Caco-2 (cell line): ENCODE measurements around the gene TIMM44. TPM values are rescaled to one million over a fixed set of nuclear protein-coding genes. Genes with fewer than 3 reads are reported as not detected.
A peak's percentile ranks its signal among the peaks of the same experiment; 100 is the strongest.

Experiments used
- BruUV-seq: library from RNA; stranded (reverse); fragments of 400-500 nt; replicated peaks from 2 replicates; lab custom pipeline; 2021; lab: Mats Ljungman, UMichigan
- CTCF ChIA-PET: fragments of 300-600 bp; sonication (Branson Sonifier 250); formaldehyde crosslinking; loops from one replicate; lab custom pipeline; 2022; ENCODE audit warnings: antibody characterized with exemption; lab: Charles Lee
- POLR2A ChIA-PET: fragments of 300-600 bp; sonication (Branson Sonifier 250); formaldehyde crosslinking; loops from one replicate; lab custom pipeline; 2022; ENCODE audit warnings: antibody characterized with exemption; lab: Charles Lee
- DNase-seq, 2 experiments: peaks; one replicate each; pipeline versions ENCODE4 v3.0.0 to v3.0.0-alpha.2; 2020 to 2022
- H3K27me3 ChIP-seq: replicated peaks from 2 replicates; pipeline ENCODE4 v1.6.0; 2011; ENCODE audit warnings: low read length; ENCODE audit not compliant: control insufficient read depth, insufficient read depth
- H3K36me3 ChIP-seq: 2 replicates; pipeline ENCODE4 v1.5.1; 2011; ENCODE audit warnings: low read length; ENCODE audit not compliant: control insufficient read depth, insufficient read depth
- H3K4me1 ChIP-seq: fragments of 250-450 bp; sonication (Bioruptor Pico); 2 replicates; pipeline ENCODE4 v1.5.1; 2020; ENCODE audit warnings: mild to moderate bottlenecking
- H3K4me3 ChIP-seq: 2 replicates; pipeline ENCODE4 v1.5.1; 2011; ENCODE audit warnings: low read depth, mild to moderate bottlenecking, control low read depth, low read length
- H3K9me3 ChIP-seq: fragments of 250-450 bp; sonication (Bioruptor Pico); 2 replicates; pipeline ENCODE4 v1.5.1; 2020; ENCODE audit warnings: mild to moderate bottlenecking, moderate library complexity
- H3K27ac Mint-ChIP-seq: one replicate; pipeline ENCODE4 v1.8.0; 2022; ENCODE audit warnings: mixed read lengths; ENCODE audit not compliant: unreplicated experiment
- H3K27me3 Mint-ChIP-seq: one replicate; pipeline ENCODE4 v1.8.0; 2022; ENCODE audit warnings: mixed read lengths; ENCODE audit not compliant: insufficient read depth, unreplicated experiment
- H3K36me3 Mint-ChIP-seq: one replicate; pipeline ENCODE4 v1.8.0; 2022; ENCODE audit warnings: mild to moderate bottlenecking, mixed read lengths; ENCODE audit not compliant: insufficient read depth, unreplicated experiment
- H3K4me1 Mint-ChIP-seq: one replicate; pipeline ENCODE4 v1.8.0; 2022; ENCODE audit warnings: low read depth, mixed read lengths; ENCODE audit not compliant: unreplicated experiment
- H3K4me3 Mint-ChIP-seq: one replicate; pipeline ENCODE4 v1.8.0; 2022; ENCODE audit warnings: mild to moderate bottlenecking, moderate library complexity, mixed read lengths; ENCODE audit not compliant: unreplicated experiment
- H3K9me3 Mint-ChIP-seq: one replicate; pipeline ENCODE4 v1.8.0; 2022; ENCODE audit warnings: mixed read lengths; ENCODE audit not compliant: unreplicated experiment
- intact Hi-C: fragments of 100-400 bp; cut with micrococcal nuclease; formaldehyde crosslinking; loops from one replicate; pipeline ENCODE4 v1.10.0; 2022; ENCODE audit not compliant: unreplicated experiment
- total RNA-seq: library from RNA; stranded (reverse); gene quantifications from 2 replicates; pipeline ENCODE4 v1.2.3, GENCODE V29; 2022
- TF ChIP-seq, protein P1 (sequence below), 2 experiments: fragments of 200-600 bp in 1 of 2; IDR thresholded peaks; 1 replicate in 1 of 2; 2 replicates in 1 of 2; pipeline versions ENCODE4 v1.5.1 to v1.8.0; 2011 to 2022; ENCODE audit warnings: antibody characterized with exemption in 1 of 2, control low read depth in 1 of 2, inconsistent platforms in 1 of 2, low read depth in 1 of 2, low read length in 1 of 2, mild to moderate bottlenecking in 1 of 2, moderate library complexity in 1 of 2; ENCODE audit not compliant: insufficient read depth in 1 of 2, severe bottlenecking in 1 of 2, unreplicated experiment in 1 of 2

The TIMM44 gene
- total RNA-seq, 1 experiment from 2014 or later = 129 TPM

DNA sequence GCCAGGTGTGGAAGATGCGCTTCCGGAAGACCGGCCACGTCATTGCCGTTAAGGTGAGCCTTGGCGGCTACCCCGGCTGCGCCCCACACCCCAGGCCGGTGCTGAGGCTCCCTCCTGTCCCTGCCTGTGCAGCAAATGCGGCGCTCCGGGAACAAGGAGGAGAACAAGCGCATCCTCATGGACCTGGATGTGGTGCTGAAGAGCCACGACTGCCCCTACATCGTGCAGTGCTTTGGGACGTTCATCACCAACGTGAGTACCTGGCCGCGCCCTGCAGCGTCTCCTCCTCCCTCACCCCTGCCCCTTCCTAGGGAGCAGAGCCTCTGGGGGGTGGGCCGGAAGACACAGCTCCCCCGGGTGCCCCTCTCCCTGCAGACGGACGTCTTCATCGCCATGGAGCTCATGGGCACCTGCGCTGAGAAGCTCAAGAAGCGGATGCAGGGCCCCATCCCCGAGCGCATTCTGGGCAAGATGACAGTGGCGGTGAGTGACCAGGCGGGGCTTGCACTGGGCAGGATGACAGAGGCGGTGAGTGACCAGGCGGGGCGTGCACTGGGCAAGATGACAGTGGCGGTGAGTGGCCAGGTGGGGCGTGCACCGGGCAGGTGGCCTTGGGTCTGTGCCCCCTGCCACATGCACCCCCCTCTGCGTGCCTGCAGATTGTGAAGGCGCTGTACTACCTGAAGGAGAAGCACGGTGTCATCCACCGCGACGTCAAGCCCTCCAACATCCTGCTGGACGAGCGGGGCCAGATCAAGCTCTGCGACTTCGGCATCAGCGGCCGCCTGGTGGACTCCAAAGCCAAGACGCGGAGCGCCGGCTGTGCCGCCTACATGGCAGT lies 32.9 kb downstream of the TIMM44 start:
- Histone ChIP-seq H3K4me3 (no peak overlapping the region), H3K9me3 (no peaks in the 10 kb centered on the region), H3K27me3 (no peaks in the 10 kb centered on the region), H3K4me1 (no peaks in the 10 kb centered on the region; the same call in 1 of the 2 replicates), H3K36me3 (no peaks in the 10 kb centered on the region)
- H3K9me3 Mint-ChIP-seq = no peaks in the 10 kb centered on the region
- no peak for DNase-seq
- ChIA-PET CTCF (no interaction called here), POLR2A (no interaction called here)
- H3K4me1 Mint-ChIP-seq = no peaks in the 10 kb centered on the region
- H3K27ac Mint-ChIP-seq = no peak overlapping the region
- H3K4me3 Mint-ChIP-seq = no peak overlapping the region
- intact Hi-C loops = no loop called here
- BruUV-seq = no TSS peak
- H3K27me3 Mint-ChIP-seq = no peaks in the 10 kb centered on the region
- H3K36me3 Mint-ChIP-seq = peaks cover 39% of the 10 kb centered on the region
- TF ChIP-seq, protein P1, sequence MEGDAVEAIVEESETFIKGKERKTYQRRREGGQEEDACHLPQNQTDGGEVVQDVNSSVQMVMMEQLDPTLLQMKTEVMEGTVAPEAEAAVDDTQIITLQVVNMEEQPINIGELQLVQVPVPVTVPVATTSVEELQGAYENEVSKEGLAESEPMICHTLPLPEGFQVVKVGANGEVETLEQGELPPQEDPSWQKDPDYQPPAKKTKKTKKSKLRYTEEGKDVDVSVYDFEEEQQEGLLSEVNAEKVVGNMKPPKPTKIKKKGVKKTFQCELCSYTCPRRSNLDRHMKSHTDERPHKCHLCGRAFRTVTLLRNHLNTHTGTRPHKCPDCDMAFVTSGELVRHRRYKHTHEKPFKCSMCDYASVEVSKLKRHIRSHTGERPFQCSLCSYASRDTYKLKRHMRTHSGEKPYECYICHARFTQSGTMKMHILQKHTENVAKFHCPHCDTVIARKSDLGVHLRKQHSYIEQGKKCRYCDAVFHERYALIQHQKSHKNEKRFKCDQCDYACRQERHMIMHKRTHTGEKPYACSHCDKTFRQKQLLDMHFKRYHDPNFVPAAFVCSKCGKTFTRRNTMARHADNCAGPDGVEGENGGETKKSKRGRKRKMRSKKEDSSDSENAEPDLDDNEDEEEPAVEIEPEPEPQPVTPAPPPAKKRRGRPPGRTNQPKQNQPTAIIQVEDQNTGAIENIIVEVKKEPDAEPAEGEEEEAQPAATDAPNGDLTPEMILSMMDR (IDR thresholded peaks at IDR 0.05; ENCODE audit: insufficient read depth in 1 of 2, low read depth in 1 of 2, low read length in 1 of 2, severe bottlenecking in 1 of 2, unreplicated experiment in 1 of 2) = no peak

DNA sequence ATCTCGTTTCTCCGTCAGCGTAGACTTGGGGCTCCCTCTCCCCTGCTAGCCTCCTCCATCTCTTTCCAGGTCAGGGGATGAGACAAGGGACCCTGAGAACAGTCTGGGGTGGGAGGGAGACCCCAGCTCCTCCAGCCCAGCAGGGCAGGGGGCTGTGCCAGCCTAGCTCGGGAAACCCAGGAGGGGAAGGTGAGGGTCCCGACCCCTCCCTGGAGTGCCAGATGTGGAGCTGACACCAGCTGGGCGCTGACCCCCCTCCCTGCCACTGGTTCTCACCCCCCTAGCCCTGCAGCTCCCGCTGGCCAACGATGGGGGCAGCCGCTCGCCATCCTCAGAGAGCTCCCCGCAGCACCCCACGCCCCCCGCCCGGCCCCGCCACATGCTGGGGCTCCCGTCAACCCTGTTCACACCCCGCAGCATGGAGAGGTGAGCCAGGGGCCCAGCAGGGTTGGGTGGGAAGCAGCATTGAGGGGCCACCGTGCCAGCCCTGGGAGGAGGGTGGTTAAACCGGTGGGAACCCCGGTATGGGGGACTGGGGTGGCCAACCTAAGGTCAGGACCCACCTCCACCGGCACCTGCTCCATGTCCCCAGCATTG lies 33.9 kb downstream of the TIMM44 start:
- CTCF ChIA-PET = interaction anchor here (1.3 kb wide), 1 partner anchor 11 kb away, joined by 4 read pairs; the partner anchor contains the start of gene SNAPC2
- peaks cover 7% of the 10 kb centered on the region; the same call in 1 of the 2 replicates for H3K4me1 ChIP-seq
- Mint-ChIP-seq H3K9me3 (no peaks in the 10 kb centered on the region), H3K36me3 (peaks cover 40% of the 10 kb centered on the region), H3K4me3 (no peak overlapping the region), H3K4me1 (peaks cover 6% of the 10 kb centered on the region), H3K27ac (no peak overlapping the region), H3K27me3 (no peaks in the 10 kb centered on the region)
- TF ChIP-seq, protein P1 (IDR thresholded peaks at IDR 0.05; ENCODE audit: insufficient read depth in 1 of 2, low read depth in 1 of 2, low read length in 1 of 2, severe bottlenecking in 1 of 2, unreplicated experiment in 1 of 2) = no peak
- no peaks in the 10 kb centered on the region for H3K27me3 ChIP-seq
- H3K36me3 ChIP-seq = peaks cover 1% of the 10 kb centered on the region; the same call in 1 of the 2 replicates
- no peak overlapping the region for H3K4me3 ChIP-seq
- no peak for DNase-seq
- intact Hi-C loops = no loop called here
- BruUV-seq = no TSS peak
- no peaks in the 10 kb centered on the region for H3K9me3 ChIP-seq
- POLR2A ChIA-PET = no interaction called here

GRCh38 chr19:7908742-7909461 lies 34.6 kb downstream of the TIMM44 start:
- Mint-ChIP-seq H3K27ac (no peak overlapping the region), H3K27me3 (no peaks in the 10 kb centered on the region), H3K36me3 (peaks cover 44% of the 10 kb centered on the region), H3K4me1 (peaks cover 6% of the 10 kb centered on the region), H3K4me3 (no peak overlapping the region), H3K9me3 (no peaks in the 10 kb centered on the region)
- Histone ChIP-seq H3K27me3 (no peaks in the 10 kb centered on the region), H3K36me3 (peaks cover 2% of the 10 kb centered on the region; the same call in 1 of the 2 replicates), H3K4me3 (no peak overlapping the region), H3K9me3 (no peaks in the 10 kb centered on the region), H3K4me1 (peaks cover 9% of the 10 kb centered on the region; the same call in 1 of the 2 replicates)
- TF ChIP-seq, protein P1 (IDR thresholded peaks at IDR 0.05; ENCODE audit: insufficient read depth in 1 of 2, low read depth in 1 of 2, low read length in 1 of 2, severe bottlenecking in 1 of 2, unreplicated experiment in 1 of 2) = no peak
- BruUV-seq = no TSS peak
- intact Hi-C loops = no loop called here
- peak in 1 of 2 experiments; percentile 17 for DNase-seq
- CTCF ChIA-PET = interaction anchor here (1.3 kb wide), 1 partner anchor 11 kb away, joined by 4 read pairs; the partner anchor contains the start of gene SNAPC2
- POLR2A ChIA-PET = no interaction called here
